Gastrocnemius medialis (tissue), 4 donors: Measurements from ENCODE around the gene SF1. TPM values are rescaled to one million over a fixed set of nuclear protein-coding genes. Genes with fewer than 3 reads are reported as not detected.

Experiments
- ATAC-seq, 2 donors: fragments of 150-250 bp; one replicate each; pipeline ENCODE4 v1.9.1; 2016
- DNase-seq, 2 donors: peaks; one replicate each; pipeline ENCODE4 v3.0.0-alpha.2; 2019
- H3K27ac ChIP-seq, 4 donors: fragments of 200-600 bp; sonication (generic); 1 replicate in 1 of 4; 2 replicates in 3 of 4; pipeline ENCODE4 v1.5.1; 2016 to 2018; ENCODE audit warnings: mild to moderate bottlenecking in 2 of 4, moderate library complexity in 1 of 4
- H3K27me3 ChIP-seq, 3 donors: fragments of 200-600 bp; sonication (generic) in 2 of 3; 1 replicate in 1 of 3; 2 replicates in 2 of 3; pipeline versions ENCODE4 v1.5.1 to v1.6.0; 2016 to 2019; ENCODE audit warnings: mild to moderate bottlenecking in 1 of 3, moderate library complexity in 1 of 3
- H3K36me3 ChIP-seq, 2 donors: fragments of 200-600 bp; sonication (generic) in 1 of 2; one replicate each; pipeline ENCODE4 v1.5.1; 2017 to 2018
- H3K4me1 ChIP-seq, 2 donors: fragments of 200-600 bp; sonication (generic) in 1 of 2; one replicate each; pipeline ENCODE4 v1.5.1; 2016 to 2017; ENCODE audit warnings: mild to moderate bottlenecking in 2 of 2
- H3K4me3 ChIP-seq, 4 donors: fragments of 200-600 bp; sonication (generic) in 3 of 4; 1 replicate in 1 of 4; 2 replicates in 3 of 4; pipeline ENCODE4 v1.5.1; 2016 to 2019; ENCODE audit warnings: mild to moderate bottlenecking in 2 of 4
- H3K9me3 ChIP-seq, 3 donors: fragments of 200-600 bp; sonication (generic) in 2 of 3; 1 replicate in 1 of 3; 2 replicates in 2 of 3; pipeline ENCODE4 v1.5.1; 2016 to 2019
- CTCF ChIP-seq, 5 experiments: fragments of 450-650 bp in 3 of 5; fragments of 200-600 bp in 2 of 5; sonication (generic) in 2 of 5; IDR thresholded peaks in 4 of 5; conservative IDR thresholded peaks in 1 of 5; 1 replicate in 4 of 5; 2 replicates in 1 of 5; pipeline ENCODE4 v1.5.1; 2016 to 2019; ENCODE audit warnings: antibody characterized with exemption in 5 of 5, mild to moderate bottlenecking in 3 of 5, moderate library complexity in 3 of 5
- POLR2A ChIP-seq, 2 donors: fragments of 450-650 bp; IDR thresholded peaks; one replicate each; pipeline ENCODE4 v1.6.1; 2017; ENCODE audit warnings: antibody characterized with exemption in 2 of 2, mild to moderate bottlenecking in 2 of 2, moderate library complexity in 2 of 2
- in situ Hi-C, 4 donors: fragments of 200-750 bp; cut with MboI; loops; one replicate each; pipeline versions ENCODE4 v1.15.0 to v1.8.0; 2017; ENCODE audit warnings: low sequenced_read_pairs in 4 of 4
- intact Hi-C: fragments of 100-400 bp; cut with DNase I; formaldehyde crosslinking; loops from one replicate; pipeline ENCODE4 v1.15.1; 2023; ENCODE audit warnings: low total_unique reads
- total RNA-seq, 4 donors: library from RNA; depleted of rRNA; stranded (reverse); fragments of >200 nt; gene quantifications; one replicate each; pipeline versions ENCODE4 v1.1.0 to v1.2.3, GENCODE V29; 2016

Gene SF1
- total RNA-seq, 4 donors from 2014 or later = 171 to 249 (median 193) TPM

- Histone ChIP-seq H3K36me3 (peaks cover 0 to 56% of the 10 kb centered on the region in 2 donors), H3K4me3 (no peak overlapping the region), H3K27ac (peak overlapping the region in 1 of 4 donors; percentile 99), H3K27me3 (no peaks in the 10 kb centered on the region), H3K4me1 (peaks cover 20 to 44% of the 10 kb centered on the region in 2 donors), H3K9me3 (no peaks in the 10 kb centered on the region)
- DNase-seq (no peak), ATAC-seq (no peak)
- intact Hi-C loops (no loop called here), in situ Hi-C loops (no loop called here)
- TF ChIP-seq CTCF (IDR thresholded peaks at IDR 0.05 in 4 of 5, conservative IDR thresholded peaks at IDR 0.05 in 1 of 5) = no peak
- no peak for TF ChIP-seq POLR2A (IDR thresholded peaks at IDR 0.05)
Measured at GRCh38 chr11:64750361-64751054, 27.8 kb downstream of the SF1 start.

GRCh38 chr11:64747961-64748665 is 30.2 kb downstream of the SF1 start:
- ATAC-seq = no peak
- TF ChIP-seq CTCF (IDR thresholded peaks at IDR 0.05 in 4 of 5, conservative IDR thresholded peaks at IDR 0.05 in 1 of 5) (no peak), POLR2A (IDR thresholded peaks at IDR 0.05) (no peak)
- in situ Hi-C loops (no loop called here), intact Hi-C loops (no loop called here)
- H3K9me3 ChIP-seq = no peaks in the 10 kb centered on the region
- no peak overlapping the region for H3K4me3 ChIP-seq
- H3K27ac ChIP-seq = peak overlapping the region in 3 of 4 donors; percentile 16 to 99 (median 29)
- H3K36me3 ChIP-seq = peaks cover 0 to 34% of the 10 kb centered on the region in 2 donors
- DNase-seq = peak in 1 of 2 donors; percentile 10
- no peaks in the 10 kb centered on the region for H3K27me3 ChIP-seq
- H3K4me1 ChIP-seq = peaks cover 15 to 35% of the 10 kb centered on the region in 2 donors

- H3K4me1 ChIP-seq = peaks cover 19 to 32% of the 10 kb centered on the region in 2 donors
- in situ Hi-C loops (no loop called here), intact Hi-C loops (no loop called here)
- no peaks in the 10 kb centered on the region for H3K9me3 ChIP-seq
- TF ChIP-seq CTCF (IDR thresholded peaks at IDR 0.05 in 4 of 5, conservative IDR thresholded peaks at IDR 0.05 in 1 of 5) (no peak), POLR2A (IDR thresholded peaks at IDR 0.05) (no peak)
- peak overlapping the region; percentile 80 to 99 (median 88) for H3K27ac ChIP-seq
- peak in 1 of 2 donors; percentile 11 for ATAC-seq
- H3K27me3 ChIP-seq = no peaks in the 10 kb centered on the region
- H3K4me3 ChIP-seq = peak overlapping the region; percentile 42 to 72 (median 68)
- DNase-seq = peak in 1 of 2 donors; percentile 69
- H3K36me3 ChIP-seq = peaks cover 0 to 18% of the 10 kb centered on the region in 2 donors
Measured at GRCh38 chr11:64746486-64746885, 31.9 kb downstream of the SF1 start.

GRCh38 chr11:64745521-64746328 is 32.6 kb downstream of the SF1 start:
- intact Hi-C loops = no loop called here
- H3K4me1 ChIP-seq = peaks cover 19 to 32% of the 10 kb centered on the region in 2 donors

More at GRCh38 chr11:64745521-64746328, 32.6 kb downstream of the SF1 start:
- H3K4me3 ChIP-seq = peak overlapping the region; percentile 42 to 72 (median 68)
- peaks cover 0 to 10% of the 10 kb centered on the region in 2 donors for H3K36me3 ChIP-seq
- no peaks in the 10 kb centered on the region for H3K27me3 ChIP-seq
- DNase-seq (peak; percentile 62 to 88), ATAC-seq (peak; percentile 17 to 19)
- in situ Hi-C loops = no loop called here
- TF ChIP-seq CTCF (IDR thresholded peaks at IDR 0.05 in 4 of 5, conservative IDR thresholded peaks at IDR 0.05 in 1 of 5) (no peak), POLR2A (IDR thresholded peaks at IDR 0.05) (peak; percentile 73 to 74)
- H3K9me3 ChIP-seq = no peaks in the 10 kb centered on the region
- H3K27ac ChIP-seq = peak overlapping the region; percentile 80 to 99 (median 88)
